Activated B cell treated with CpG ODN at 0.5 μM for 24 hours (primary cell): Measurements from ENCODE around the gene RAET1E. TPM values are rescaled to one million over a fixed set of nuclear protein-coding genes. Genes with fewer than 3 reads are reported as not detected.
"Not testable (repeated sequence)": the region's sequence is repeated elsewhere in the genome, so short reads cannot be mapped to it uniquely, and the experiment has no call there.

Source experiments
- ATAC-seq: fragments of 200-7000 bp; cut with Tn5 transposase; one replicate; pipeline ENCODE4 v1.10.0; 2021; ENCODE audit warnings: low read depth, mild to moderate bottlenecking, moderate library complexity
- CTCF ChIA-PET: fragments of 350-600 bp; sonication (Branson Sonifier 250); formaldehyde crosslinking; loops from one replicate; lab custom pipeline; 2021; ENCODE audit warnings: antibody characterized with exemption; lab: Charles Lee
- POLR2A ChIA-PET: fragments of 350-600 bp; sonication (Branson Sonifier 250); formaldehyde crosslinking; loops from one replicate; lab custom pipeline; 2021; ENCODE audit warnings: antibody characterized with exemption; lab: Charles Lee
- DNase-seq: peaks from one replicate; pipeline ENCODE4 v3.0.0; 2022
- H3K27ac Mint-ChIP-seq: one replicate; pipeline ENCODE4 v1.8.0; 2020; ENCODE audit warnings: mixed read lengths
- H3K27me3 Mint-ChIP-seq: one replicate; pipeline ENCODE4 v1.8.0; 2021; ENCODE audit warnings: mixed read lengths
- H3K36me3 Mint-ChIP-seq: one replicate; pipeline ENCODE4 v1.8.0; 2021; ENCODE audit warnings: low read depth, mixed read lengths
- H3K4me1 Mint-ChIP-seq: one replicate; pipeline ENCODE4 v1.8.0; 2021; ENCODE audit warnings: mixed read lengths
- H3K4me3 Mint-ChIP-seq: one replicate; pipeline ENCODE4 v1.8.0; 2020; ENCODE audit warnings: mild to moderate bottlenecking, mixed read lengths
- H3K9me3 Mint-ChIP-seq: one replicate; pipeline ENCODE4 v1.8.0; 2020; ENCODE audit warnings: mixed read lengths
- CTCF ChIP-seq: fragments of 200-600 bp; IDR thresholded peaks from one replicate; pipeline ENCODE4 v1.8.0; 2022; ENCODE audit warnings: antibody characterized with exemption, mild to moderate bottlenecking
- intact Hi-C: fragments of 100-400 bp; cut with micrococcal nuclease; formaldehyde crosslinking; loops from one replicate; pipeline ENCODE4 v1.15.1; 2024
- total RNA-seq: library from RNA; stranded (reverse); gene quantifications from 2 replicates; pipeline ENCODE4 v1.2.3, GENCODE V29; 2022

Gene RAET1E
- total RNA-seq, 1 donor from 2014 or later: not detected

- no peak for ATAC-seq
Measured at GRCh38 chr6:149855040-149855654, 42.8 kb downstream of the RAET1E start.

GRCh38 chr6:149854532-149854931 is 43.4 kb downstream of the RAET1E start:
- intact Hi-C loops: no loop called here
- TF ChIP-seq CTCF: no peak
- Mint-ChIP-seq H3K4me3 (no peak overlapping the region), H3K27ac (no peak overlapping the region), H3K36me3 (no peaks in the 10 kb centered on the region), H3K4me1 (peaks cover 25% of the 10 kb centered on the region), H3K27me3 (peaks cover 3% of the 10 kb centered on the region), H3K9me3 (peaks cover 7% of the 10 kb centered on the region)
- ChIA-PET POLR2A (no interaction called here), CTCF (interaction anchor here (0.6 kb wide), 1 partner anchor 9 kb away, joined by 3 read pairs; no protein-coding TSS in a partner anchor)
- DNase-seq (no peak), ATAC-seq (no peak)

More at GRCh38 chr6:149855040-149855654, 42.8 kb downstream of the RAET1E start:
- DNase-seq: no peak
- Mint-ChIP-seq H3K27me3 (peaks cover 3% of the 10 kb centered on the region), H3K4me1 (peaks cover 25% of the 10 kb centered on the region), H3K4me3 (no peak overlapping the region), H3K27ac (no peak overlapping the region), H3K36me3 (no peaks in the 10 kb centered on the region), H3K9me3 (peaks cover 7% of the 10 kb centered on the region)
- ChIA-PET POLR2A (no interaction called here), CTCF (no interaction called here)
- intact Hi-C loops: no loop called here
- TF ChIP-seq CTCF: no peak

GRCh38 chr6:149854017-149854416 is 43.9 kb downstream of the RAET1E start:
- H3K9me3 Mint-ChIP-seq, H3K27ac Mint-ChIP-seq, DNase-seq, intact Hi-C loops, H3K27me3 Mint-ChIP-seq, POLR2A ChIA-PET, ATAC-seq, H3K36me3 Mint-ChIP-seq, H3K4me3 Mint-ChIP-seq: not testable (repeated sequence)
- peaks cover 25% of the 10 kb centered on the region for H3K4me1 Mint-ChIP-seq
- CTCF ChIA-PET: interaction anchor here (0.6 kb wide), 1 partner anchor 9 kb away, joined by 3 read pairs; no protein-coding TSS in a partner anchor

GRCh38 chr6:149852881-149853280 is 45.0 kb downstream of the RAET1E start:
- no peaks in the 10 kb centered on the region for H3K27me3 Mint-ChIP-seq
- no peak for DNase-seq
- no peak for ATAC-seq

GRCh38 chr6:149852180-149852579 is 45.7 kb downstream of the RAET1E start:
- Mint-ChIP-seq H3K36me3 (no peaks in the 10 kb centered on the region), H3K27me3 (no peaks in the 10 kb centered on the region), H3K4me1 (peaks cover 25% of the 10 kb centered on the region), H3K27ac (peak overlapping the region; percentile 42), H3K4me3 (peak overlapping the region; percentile 44), H3K9me3 (peaks cover 7% of the 10 kb centered on the region)
- TF ChIP-seq CTCF: no peak
- intact Hi-C loops: loop anchor here (1.0 kb wide), 1 partner anchor 11 kb away; no protein-coding TSS in a partner anchor
- ATAC-seq (peak; percentile 91), DNase-seq (no peak)
- ChIA-PET CTCF (no interaction called here), POLR2A (interaction anchor here (0.5 kb wide), 1 partner anchor 587 kb away, joined by 4 read pairs; no protein-coding TSS in a partner anchor)

More at GRCh38 chr6:149852881-149853280, 45.0 kb downstream of the RAET1E start:
- Mint-ChIP-seq H3K27ac (no peak overlapping the region), H3K4me1 (peaks cover 25% of the 10 kb centered on the region), H3K9me3 (peaks cover 7% of the 10 kb centered on the region), H3K36me3 (no peaks in the 10 kb centered on the region), H3K4me3 (no peak overlapping the region)
- intact Hi-C loops: loop anchor here (1.0 kb wide), 1 partner anchor 10 kb away; no protein-coding TSS in a partner anchor
- POLR2A ChIA-PET: no interaction called here
- no peak for TF ChIP-seq CTCF
- CTCF ChIA-PET: no interaction called here
